ENCODE results near the gene RANGAP1.

DNA sequence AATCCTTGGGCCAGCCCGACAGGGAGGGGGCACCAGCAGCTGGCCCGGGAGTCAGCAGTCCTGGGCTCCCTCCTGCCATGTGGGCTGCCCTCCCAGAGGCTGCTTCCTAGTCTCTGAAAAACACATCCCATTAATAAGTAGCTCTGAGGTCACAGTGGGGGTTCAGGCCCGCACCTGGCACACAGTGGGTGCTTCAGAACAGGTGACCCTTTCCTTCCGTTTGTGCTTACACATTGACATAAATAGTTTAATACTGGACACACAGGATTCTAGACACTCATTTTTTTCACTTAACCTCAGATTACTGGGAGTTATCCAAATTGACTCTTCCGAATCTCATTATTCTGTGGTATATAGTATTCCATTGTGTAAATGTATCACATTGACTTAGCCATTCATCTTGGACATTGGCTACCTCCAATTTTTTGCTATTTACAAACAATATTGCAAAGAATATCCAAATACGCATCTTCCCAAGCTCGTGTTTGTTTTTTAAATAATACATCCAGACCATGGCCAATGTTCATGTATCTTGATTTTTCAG is 44.8 kb downstream of the RANGAP1 start:
- TF ChIP-seq, protein P1, sequence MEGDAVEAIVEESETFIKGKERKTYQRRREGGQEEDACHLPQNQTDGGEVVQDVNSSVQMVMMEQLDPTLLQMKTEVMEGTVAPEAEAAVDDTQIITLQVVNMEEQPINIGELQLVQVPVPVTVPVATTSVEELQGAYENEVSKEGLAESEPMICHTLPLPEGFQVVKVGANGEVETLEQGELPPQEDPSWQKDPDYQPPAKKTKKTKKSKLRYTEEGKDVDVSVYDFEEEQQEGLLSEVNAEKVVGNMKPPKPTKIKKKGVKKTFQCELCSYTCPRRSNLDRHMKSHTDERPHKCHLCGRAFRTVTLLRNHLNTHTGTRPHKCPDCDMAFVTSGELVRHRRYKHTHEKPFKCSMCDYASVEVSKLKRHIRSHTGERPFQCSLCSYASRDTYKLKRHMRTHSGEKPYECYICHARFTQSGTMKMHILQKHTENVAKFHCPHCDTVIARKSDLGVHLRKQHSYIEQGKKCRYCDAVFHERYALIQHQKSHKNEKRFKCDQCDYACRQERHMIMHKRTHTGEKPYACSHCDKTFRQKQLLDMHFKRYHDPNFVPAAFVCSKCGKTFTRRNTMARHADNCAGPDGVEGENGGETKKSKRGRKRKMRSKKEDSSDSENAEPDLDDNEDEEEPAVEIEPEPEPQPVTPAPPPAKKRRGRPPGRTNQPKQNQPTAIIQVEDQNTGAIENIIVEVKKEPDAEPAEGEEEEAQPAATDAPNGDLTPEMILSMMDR (IDR thresholded peaks at IDR 0.05), result no peak
- no peak for TF ChIP-seq POLR2A (IDR thresholded peaks at IDR 0.05)
